Smooth muscle cell (in vitro differentiated cells): ENCODE measurements around the gene EFEMP1. TPM values are rescaled to one million over a fixed set of nuclear protein-coding genes. Genes with fewer than 3 reads are reported as not detected.

Source experiments
- DNase-seq: peaks from one replicate; lab custom pipeline; 2025; ENCODE audit not compliant: unreplicated experiment; lab: John Stamatoyannopoulos, UW
- H2AFZ ChIP-seq: fragments of 200-600 bp; sonication (generic); 2 replicates; pipeline ENCODE4 v1.6.0; 2016; ENCODE audit warnings: antibody characterized with exemption, low read depth, mild to moderate bottlenecking
- H3F3A ChIP-seq: fragments of 200-600 bp; sonication (generic); 2 replicates; pipeline ENCODE4 v1.6.0; 2017; ENCODE audit warnings: antibody characterized with exemption, low read depth
- H3K27ac ChIP-seq: fragments of 200-600 bp; sonication (generic); 2 replicates; pipeline ENCODE4 v1.5.1; 2016; ENCODE audit warnings: low read depth, mild to moderate bottlenecking
- H3K27me3 ChIP-seq: fragments of 200-600 bp; sonication (generic); 2 replicates; pipeline ENCODE4 v1.6.1; 2016; ENCODE audit warnings: low read depth, mild to moderate bottlenecking
- H3K36me3 ChIP-seq: fragments of 200-600 bp; sonication (generic); 2 replicates; pipeline ENCODE4 v1.5.1; 2016; ENCODE audit warnings: low read depth
- H3K4me1 ChIP-seq: fragments of 200-600 bp; sonication (generic); 2 replicates; pipeline ENCODE4 v1.5.1; 2016; ENCODE audit warnings: low read depth
- H3K4me2 ChIP-seq: fragments of 200-600 bp; sonication (generic); 2 replicates; pipeline ENCODE4 v1.6.0; 2016; ENCODE audit warnings: mild to moderate bottlenecking
- H3K4me3 ChIP-seq: fragments of 200-600 bp; sonication (generic); 2 replicates; pipeline ENCODE4 v1.5.1; 2016; ENCODE audit warnings: mild to moderate bottlenecking
- H3K79me2 ChIP-seq: fragments of 200-600 bp; sonication (generic); 2 replicates; pipeline ENCODE4 v1.6.0; 2016; ENCODE audit warnings: low read depth, mild to moderate bottlenecking
- H3K9ac ChIP-seq: fragments of 200-600 bp; sonication (generic); 2 replicates; pipeline ENCODE4 v1.6.0; 2016; ENCODE audit warnings: low read depth
- H3K9me3 ChIP-seq: fragments of 200-600 bp; sonication (generic); replicated peaks from 2 replicates; pipeline ENCODE4 v1.5.1; 2016; ENCODE audit warnings: low read depth
- H4K20me1 ChIP-seq: fragments of 200-600 bp; sonication (generic); 2 replicates; pipeline ENCODE4 v1.6.0; 2016; ENCODE audit warnings: low read depth
- CTCF ChIP-seq: fragments of 200-600 bp; sonication (generic); IDR thresholded peaks from 2 replicates; pipeline ENCODE4 v1.5.1; 2017; ENCODE audit warnings: borderline replicate concordance, mild to moderate bottlenecking, antibody characterized with exemption; ENCODE audit not compliant: insufficient read depth, poor library complexity, severe bottlenecking
- WGBS: methylation state at CpG from one replicate; pipeline ENCODE4 v1.1.7; 2016; ENCODE audit warnings: low lambda C conversion rate; 5-methylcytosine and 5-hydroxymethylcytosine counted together
- polyA plus RNA-seq: library from polyadenylated mRNA; unstranded; fragments of >200 nt; fragmentation: Nextera tagmentation; extraction: Ambion mirVana; gene quantifications from 2 replicates; pipeline ENCODE4 v1.2.1, GENCODE V29; 2016
- total RNA-seq: library from RNA; depleted of rRNA; stranded (reverse); fragments of >200 nt; gene quantifications from 2 replicates; pipeline ENCODE4 v1.2.3, GENCODE V29; 2014

The EFEMP1 gene
- total and polyA plus RNA-seq, 2 experiments from 2014 or later, result 19.2 to 28.3 TPM

GRCh38 chr2:55961318-55961911, 37.8 kb upstream of the EFEMP1 start:
- H3K27ac ChIP-seq, result no peak overlapping the region
- no peak overlapping the region for H3K9ac ChIP-seq
- no peaks in the 10 kb centered on the region for H3K36me3 ChIP-seq
- H3K9me3 ChIP-seq, result no peaks in the 10 kb centered on the region
- H4K20me1 ChIP-seq, result no peaks in the 10 kb centered on the region
- no peaks in the 10 kb centered on the region for H3K4me1 ChIP-seq
- H3K79me2 ChIP-seq, result no peaks in the 10 kb centered on the region
- H3F3A ChIP-seq, result no peaks in the 10 kb centered on the region
- TF ChIP-seq CTCF, result peak; percentile 61
- H2AFZ ChIP-seq, result peak overlapping the region; percentile 28
- H3K4me2 ChIP-seq, result peak overlapping the region; percentile 76
- H3K27me3 ChIP-seq, result peaks cover 30% of the 10 kb centered on the region
- DNase-seq, result no peak
- 31% methylated on average over 3 of the region's 3 CpGs for WGBS
- peak overlapping the region; percentile 21 for H3K4me3 ChIP-seq

GRCh38 chr2:55958756-55959155, 35.2 kb upstream of the EFEMP1 start:
- Histone ChIP-seq H4K20me1 (no peaks in the 10 kb centered on the region), H2AFZ (peak overlapping the region; percentile 40), H3K4me1 (no peaks in the 10 kb centered on the region), H3K9me3 (no peaks in the 10 kb centered on the region), H3K27me3 (peaks cover 15% of the 10 kb centered on the region), H3K27ac (no peak overlapping the region), H3K9ac (no peak overlapping the region), H3K4me2 (no peak overlapping the region), H3F3A (no peaks in the 10 kb centered on the region), H3K36me3 (no peaks in the 10 kb centered on the region), H3K4me3 (no peak overlapping the region), H3K79me2 (no peaks in the 10 kb centered on the region)
- TF ChIP-seq CTCF, result no peak
- no peak for DNase-seq
- 86% methylated on average over 1 of the region's 1 CpG for WGBS

- Histone ChIP-seq H3K27ac (no peak overlapping the region), H3K9me3 (no peaks in the 10 kb centered on the region), H3K36me3 (no peaks in the 10 kb centered on the region), H4K20me1 (no peaks in the 10 kb centered on the region), H3K27me3 (peaks cover 11% of the 10 kb centered on the region), H3K79me2 (no peaks in the 10 kb centered on the region), H3K9ac (no peak overlapping the region), H3F3A (no peaks in the 10 kb centered on the region), H3K4me3 (no peak overlapping the region), H3K4me1 (no peaks in the 10 kb centered on the region), H2AFZ (no peak overlapping the region), H3K4me2 (no peak overlapping the region)
- no peak for TF ChIP-seq CTCF
- DNase-seq, result no peak
- WGBS, result 88% methylated on average over 3 of the region's 3 CpGs
These were observed 33.6 kb upstream of the EFEMP1 start for GRCh38 chr2:55957142-55957541.
